NCI-H1436 treated with DMSO at 0.1 percent for 48 hours (cell line): Measurements from ENCODE around the gene PECR.
A peak's percentile ranks its signal among the peaks of the same experiment; 100 is the strongest.

ENCODE experiments used
- DNase-seq: peaks from one replicate; lab custom pipeline; 2025; lab: John Stamatoyannopoulos, UW

PECR gene

GRCh38 chr2:216071111-216071851, 10.3 kb downstream of the PECR start:
- no peak for DNase-seq

- no peak for DNase-seq
Observed at GRCh38 chr2:216070195-216070594, 11.4 kb downstream of the PECR start.

- DNase-seq = no peak
Observed at GRCh38 chr2:216069028-216069427, 12.6 kb downstream of the PECR start.

GRCh38 chr2:216066230-216066629, 15.4 kb downstream of the PECR start:
- DNase-seq = no peak

- DNase-seq = no peak
Observed at GRCh38 chr2:216064665-216065064, 16.9 kb downstream of the PECR start.

- DNase-seq = no peak
Observed at GRCh38 chr2:216064014-216064630, 17.5 kb downstream of the PECR start.

- no peak for DNase-seq
Observed at GRCh38 chr2:216059233-216059834, 22.3 kb downstream of the PECR start.

- DNase-seq = no peak
Observed at GRCh38 chr2:216057688-216058193, 23.9 kb downstream of the PECR start.

- no peak for DNase-seq
Observed at GRCh38 chr2:216056739-216057138, 24.9 kb downstream of the PECR start.

GRCh38 chr2:216055680-216056079, 25.9 kb downstream of the PECR start:
- DNase-seq = no peak

GRCh38 chr2:216052420-216052819, 29.2 kb downstream of the PECR start:
- DNase-seq = no peak

- DNase-seq = no peak
Observed at GRCh38 chr2:216051350-216051749, 30.3 kb downstream of the PECR start.

- no peak for DNase-seq
Observed at GRCh38 chr2:216049452-216049851, 32.2 kb downstream of the PECR start.

GRCh38 chr2:216047397-216047796, 34.2 kb downstream of the PECR start:
- no peak for DNase-seq

- DNase-seq = no peak
Observed at GRCh38 chr2:216044883-216045486, 36.6 kb downstream of the PECR start.

GRCh38 chr2:216043949-216044348, 37.7 kb downstream of the PECR start:
- DNase-seq = no peak

- no peak for DNase-seq
Observed at GRCh38 chr2:216041438-216041837, 40.2 kb downstream of the PECR start.

GRCh38 chr2:216039918-216040317, 41.7 kb downstream of the PECR start:
- DNase-seq = no peak

GRCh38 chr2:216034065-216034464, 47.5 kb downstream of the PECR start:
- peak; percentile 1 for DNase-seq

GRCh38 chr2:216033403-216033802, 48.2 kb downstream of the PECR start:
- no peak for DNase-seq

GRCh38 chr2:216031960-216032689, 49.5 kb downstream of the PECR start:
- DNase-seq = no peak

GRCh38 chr2:216030216-216030615, 51.4 kb downstream of the PECR start:
- no peak for DNase-seq
